Hepatocyte (in vitro differentiated cells): ENCODE data around the gene CROCC.

Experiments used
- CTCF ChIP-seq: fragments of 200-600 bp; sonication (generic); IDR thresholded peaks from 2 replicates; pipeline ENCODE4 v1.5.1; 2016; ENCODE audit warnings: antibody characterized with exemption, mild to moderate bottlenecking; ENCODE audit not compliant: poor library complexity
- EZH2 ChIP-seq: fragments of 200-600 bp; sonication (generic); IDR thresholded peaks from 2 replicates; pipeline ENCODE4 v1.6.1; 2016; ENCODE audit warnings: antibody characterized with exemption, mild to moderate bottlenecking, borderline replicate concordance
- EZH2phosphoT487 ChIP-seq: fragments of 200-600 bp; sonication (generic); IDR thresholded peaks from one replicate; pipeline ENCODE4 v1.6.1; 2018; ENCODE audit warnings: antibody characterized with exemption, mild to moderate bottlenecking, low read depth, moderate library complexity; ENCODE audit not compliant: unreplicated experiment, severe bottlenecking

GRCh38 chr1:16924216-16924918, 2.6 kb downstream of the CROCC start:
- no peak for TF ChIP-seq CTCF
- no peak for TF ChIP-seq EZH2phosphoT487
- no peak for TF ChIP-seq EZH2
